Amniotic epithelial cell (primary cell): Measurements from ENCODE around the gene RAMP1.
A peak's percentile ranks its signal among the peaks of the same experiment; 100 is the strongest.

Experiments used
- DNase-seq: peaks from one replicate; pipeline ENCODE4 v3.0.0-alpha.2; 2010; ENCODE audit warnings: low read depth

The RAMP1 gene

GRCh38 chr2:237895544-237896506 is 36.4 kb downstream of the RAMP1 start:
- DNase-seq, result no peak

GRCh38 chr2:237896507-237896892 is 37.1 kb downstream of the RAMP1 start:
- DNase-seq, result peak; percentile 15

GRCh38 chr2:237896956-237897355 is 37.5 kb downstream of the RAMP1 start:
- DNase-seq, result no peak

GRCh38 chr2:237898057-237898414 is 38.6 kb downstream of the RAMP1 start:
- no peak for DNase-seq

GRCh38 chr2:237900891-237901831 is 41.7 kb downstream of the RAMP1 start:
- no peak for DNase-seq

- no peak for DNase-seq
Measured at GRCh38 chr2:237901932-237902850, 42.8 kb downstream of the RAMP1 start.

GRCh38 chr2:237904831-237905599 is 45.6 kb downstream of the RAMP1 start:
- DNase-seq, result peak; percentile 79

GRCh38 chr2:237907144-237907543 is 47.7 kb downstream of the RAMP1 start:
- DNase-seq, result peak; percentile 34

GRCh38 chr2:237909075-237909695 is 49.8 kb downstream of the RAMP1 start:
- DNase-seq, result no peak

- DNase-seq, result no peak
Measured at GRCh38 chr2:237909801-237910475, 50.5 kb downstream of the RAMP1 start.

- DNase-seq, result no peak
Measured at GRCh38 chr2:237910576-237911362, 51.3 kb downstream of the RAMP1 start.

- DNase-seq, result no peak
Measured at GRCh38 chr2:237911363-237912017, 52.1 kb downstream of the RAMP1 start.

- DNase-seq, result no peak
Measured at GRCh38 chr2:237912271-237913192, 53.1 kb downstream of the RAMP1 start.

- no peak for DNase-seq
Measured at GRCh38 chr2:237913193-237913917, 53.9 kb downstream of the RAMP1 start.

GRCh38 chr2:237915576-237915975 is 56.2 kb downstream of the RAMP1 start:
- DNase-seq, result no peak

GRCh38 chr2:237916296-237916695 is 56.9 kb downstream of the RAMP1 start:
- no peak for DNase-seq
